Stimulated activated CD4-positive, alpha-beta T cell treated with anti-CD3 and anti-CD28 coated beads, Interleukin-2, amount 100 ng/mL, for 24 hours (primary cell): ENCODE results near the gene LRRC4C.

Experiments
- DNase-seq, 2 donors: peaks; one replicate each; pipeline ENCODE4 v3.0.0-alpha.2; 2020

The LRRC4C gene

DNA sequence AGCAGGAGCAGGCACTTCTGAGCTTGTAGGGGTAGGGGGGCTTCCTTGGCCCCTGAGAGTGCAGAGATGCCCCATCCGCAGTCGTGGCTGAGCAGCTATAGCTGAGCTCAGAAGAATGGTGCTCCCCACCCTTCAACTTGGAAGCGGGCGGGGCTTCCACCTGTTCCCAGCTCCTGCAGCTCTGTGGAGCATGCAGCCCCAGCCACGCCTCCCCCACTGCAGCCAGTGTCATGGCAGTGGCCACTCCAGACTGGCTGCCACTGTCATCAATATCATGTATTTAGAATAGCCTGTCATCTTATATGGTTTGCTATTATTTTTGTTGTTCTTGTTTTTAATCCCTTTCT, 213.1 kb downstream of the LRRC4C start:
- no peak for DNase-seq

DNA sequence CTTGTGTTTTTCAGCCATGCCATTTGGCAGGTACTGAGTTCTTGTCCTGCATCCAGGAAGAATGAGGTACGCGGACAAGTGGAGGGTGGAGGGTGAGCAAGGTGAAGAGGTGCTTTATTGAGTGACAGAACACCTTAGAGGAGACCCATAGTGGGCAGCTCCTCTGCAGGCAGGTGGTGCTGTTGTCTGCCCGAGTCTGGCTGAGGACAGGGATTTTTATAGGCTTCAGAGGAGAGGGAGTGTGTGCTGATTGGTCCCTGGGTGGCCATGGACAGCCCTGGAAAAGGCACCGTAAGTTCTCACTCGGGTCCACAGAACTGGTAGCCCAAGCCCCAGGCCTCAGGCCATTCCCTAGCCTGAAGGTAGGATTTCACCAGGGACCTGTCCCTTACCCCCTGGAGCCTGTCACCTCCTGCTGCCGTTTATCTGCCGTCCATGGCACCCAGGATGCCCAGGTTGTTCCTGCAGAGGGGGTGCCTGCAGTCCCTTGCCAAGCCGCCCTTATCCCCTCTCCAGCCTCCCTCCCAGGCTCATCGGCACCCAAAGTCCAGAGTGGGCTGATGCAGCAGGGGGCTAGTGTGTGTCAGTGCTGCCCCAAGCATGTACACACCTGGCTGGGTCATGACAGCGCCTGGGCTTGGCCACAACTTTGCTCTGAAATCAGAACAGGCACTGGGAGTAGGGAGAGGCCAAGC, 213.6 kb downstream of the LRRC4C start:
- DNase-seq = no peak

DNA sequence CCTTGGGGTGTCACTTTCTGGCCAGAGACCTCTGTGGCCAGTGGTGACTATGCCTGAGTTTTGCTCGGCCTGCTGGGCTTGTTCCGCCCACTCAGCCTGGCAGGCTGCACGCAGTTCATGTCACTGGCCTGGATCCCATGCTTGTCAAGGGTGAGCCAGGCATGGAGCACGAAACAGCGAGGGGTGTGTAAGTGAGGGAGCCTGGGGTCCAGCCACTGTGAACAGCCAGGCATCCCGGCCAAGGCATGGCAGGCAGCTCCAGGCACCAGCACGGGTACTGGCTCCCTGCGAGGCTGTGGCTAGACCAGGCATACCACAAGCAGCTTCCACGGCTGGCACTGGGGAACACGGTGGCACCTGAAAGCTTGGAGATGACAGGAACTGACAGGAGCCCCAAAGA, 214.3 kb downstream of the LRRC4C start:
- DNase-seq = no peak

DNA sequence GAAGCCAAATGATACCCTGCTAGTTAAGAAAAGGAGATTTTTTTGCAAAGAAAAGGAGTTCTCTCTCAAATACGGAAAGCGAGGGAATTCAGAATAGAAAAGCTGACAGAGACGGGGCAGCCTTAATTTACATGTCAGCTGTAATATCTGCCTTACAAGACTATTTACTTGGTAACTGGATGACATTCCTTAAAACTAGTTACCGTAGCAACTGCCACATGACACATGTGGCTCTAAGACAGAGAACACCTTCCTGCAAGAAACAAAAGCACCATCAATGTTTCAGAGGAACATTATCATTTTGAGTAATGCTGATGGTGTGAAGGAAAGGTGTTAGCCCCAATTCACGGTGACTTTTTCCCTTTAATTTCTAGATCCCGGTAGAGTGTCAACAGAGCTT, 222.1 kb downstream of the LRRC4C start:
- no peak for DNase-seq

DNA sequence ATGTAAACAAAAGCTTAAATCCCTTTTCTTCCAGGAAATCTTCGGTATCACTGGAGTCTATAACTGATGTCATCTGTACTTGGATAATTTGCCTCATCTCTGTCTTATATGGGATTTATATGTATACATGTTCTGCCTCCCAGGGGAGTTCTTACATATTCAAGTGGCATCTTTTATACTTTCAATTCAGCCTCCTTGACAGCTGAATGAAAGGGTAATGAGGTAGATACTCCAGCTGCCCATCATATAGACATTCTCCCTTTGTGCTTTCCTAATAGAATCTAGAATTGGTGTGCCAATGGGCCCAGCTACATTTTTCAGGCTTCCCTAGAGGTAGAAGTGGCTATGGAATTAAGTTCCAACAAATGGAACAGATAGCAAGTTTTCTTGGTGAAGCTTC, 223.8 kb downstream of the LRRC4C start:
- DNase-seq = no peak

DNA sequence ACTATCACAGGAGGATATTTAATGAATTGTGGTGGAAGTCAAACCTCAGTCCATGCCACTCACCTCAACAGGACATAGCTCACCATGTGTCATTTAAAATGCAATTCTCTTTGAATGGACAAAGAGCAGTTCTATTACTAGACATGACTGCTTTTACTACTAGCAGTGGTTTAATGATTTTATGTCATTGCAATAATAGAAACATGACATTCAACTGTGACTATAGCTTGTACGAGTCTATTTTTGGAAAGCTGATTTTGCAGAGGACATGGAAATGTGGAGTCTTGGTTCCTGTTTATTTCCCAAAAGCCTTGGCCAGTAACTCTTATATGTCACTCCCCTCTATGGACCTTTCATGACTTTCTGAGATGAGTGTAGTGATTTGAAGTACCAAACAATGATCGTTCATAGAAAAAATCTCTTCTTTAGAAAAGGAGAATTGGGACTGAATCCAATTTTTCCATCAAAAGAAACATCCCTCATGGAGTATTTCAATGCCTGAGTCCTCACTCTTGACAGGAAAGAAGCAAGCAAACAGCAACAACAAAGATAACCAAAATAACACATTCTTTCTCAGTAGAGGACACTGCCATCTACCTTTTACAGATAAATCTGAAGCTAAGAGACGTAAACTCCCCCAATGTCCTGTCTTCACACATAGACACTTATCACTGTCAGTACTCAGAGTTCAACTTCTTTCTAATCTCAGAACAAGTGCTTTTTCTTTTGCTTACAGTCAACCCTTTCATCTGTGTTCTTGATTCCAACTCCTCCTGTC, 233.4 kb downstream of the LRRC4C start:
- no peak for DNase-seq

DNA sequence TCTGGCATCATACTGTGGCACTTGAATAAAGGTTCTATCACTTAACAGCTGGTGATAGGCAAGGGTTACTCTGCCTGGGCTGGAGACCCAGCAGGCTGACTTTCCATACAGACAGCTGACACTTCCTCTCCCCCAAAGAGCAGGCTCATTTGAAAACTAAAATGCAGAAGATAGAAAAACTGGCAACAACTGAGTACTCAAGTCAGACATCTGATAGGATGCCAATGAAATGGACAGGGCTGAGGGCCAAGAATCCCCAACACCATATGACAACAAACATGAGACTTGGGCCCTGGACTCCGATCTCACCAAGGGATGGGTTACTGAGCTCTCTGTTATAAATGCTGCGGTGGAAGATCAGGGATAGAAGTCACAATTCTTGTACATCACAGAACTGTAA, 237.2 kb downstream of the LRRC4C start:
- no peak for DNase-seq

DNA sequence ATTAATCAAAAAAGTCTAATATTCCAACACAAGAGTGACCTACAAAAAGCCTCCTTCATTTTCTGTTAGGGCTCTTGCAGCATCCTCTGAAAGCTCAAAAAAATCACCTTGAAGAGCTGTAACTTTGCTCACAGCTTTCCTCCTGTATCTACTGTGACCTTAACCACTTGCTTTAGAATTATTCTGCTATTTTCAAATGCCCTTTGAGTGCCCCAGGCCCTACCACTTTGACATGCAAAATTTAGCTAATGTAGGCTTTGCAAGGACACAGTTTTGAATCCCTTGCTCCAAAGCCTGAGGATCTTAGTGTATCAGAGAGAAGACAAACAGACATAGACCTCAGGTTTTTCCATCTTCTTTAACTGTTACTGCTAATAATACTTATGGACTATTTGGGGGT, 253.1 kb downstream of the LRRC4C start:
- no peak for DNase-seq

DNA sequence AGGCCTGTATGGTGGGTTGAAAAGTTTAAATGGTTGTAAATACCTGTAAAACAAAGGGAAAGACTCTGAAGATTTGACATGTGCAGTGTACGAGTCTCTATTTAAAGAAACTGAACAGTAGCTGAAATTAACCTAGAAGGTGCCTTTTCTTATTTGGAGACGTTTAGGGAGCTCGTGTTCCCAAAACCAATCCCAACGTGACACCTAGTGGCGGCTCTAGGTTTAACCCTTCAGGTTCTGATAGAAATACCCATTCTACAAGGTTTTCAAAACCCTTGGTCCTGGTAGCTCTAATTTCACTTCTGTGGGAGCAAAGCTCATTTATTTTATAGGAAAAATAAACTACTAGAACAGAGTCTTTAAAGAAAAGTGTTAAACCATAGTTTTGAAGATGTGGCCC, 258.3 kb downstream of the LRRC4C start:
- peak in 1 of 2 donors; percentile 4 for DNase-seq

DNA sequence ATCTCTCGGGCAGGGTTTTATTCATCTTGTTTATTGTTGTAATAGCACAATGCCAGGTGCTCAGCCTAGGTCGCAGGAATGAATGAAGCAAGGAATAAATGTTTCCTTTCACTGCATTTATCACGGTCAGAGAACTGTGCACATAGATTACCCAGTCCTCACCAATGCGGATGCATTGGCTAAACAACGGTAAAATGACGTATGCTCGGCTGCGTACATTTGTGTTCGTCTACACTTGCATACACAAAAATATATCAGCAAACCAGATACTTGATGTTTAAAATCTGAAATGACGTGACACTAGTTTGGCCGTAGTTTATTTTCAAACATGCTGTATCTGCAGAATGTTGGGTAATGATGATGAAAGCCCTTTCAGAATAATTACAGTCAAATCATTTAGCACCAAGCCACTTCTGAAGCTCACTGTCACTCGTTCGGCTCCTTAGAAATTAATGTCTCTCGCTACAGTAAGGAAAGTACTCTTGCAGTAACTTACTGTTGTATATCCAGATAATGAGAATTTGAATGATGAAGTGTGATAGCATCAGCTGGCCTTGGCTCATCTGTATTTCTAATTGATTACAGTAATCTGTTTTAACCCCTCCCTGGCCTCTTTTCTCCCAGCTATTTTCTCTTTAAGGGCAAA, 268.9 kb downstream of the LRRC4C start:
- no peak for DNase-seq

DNA sequence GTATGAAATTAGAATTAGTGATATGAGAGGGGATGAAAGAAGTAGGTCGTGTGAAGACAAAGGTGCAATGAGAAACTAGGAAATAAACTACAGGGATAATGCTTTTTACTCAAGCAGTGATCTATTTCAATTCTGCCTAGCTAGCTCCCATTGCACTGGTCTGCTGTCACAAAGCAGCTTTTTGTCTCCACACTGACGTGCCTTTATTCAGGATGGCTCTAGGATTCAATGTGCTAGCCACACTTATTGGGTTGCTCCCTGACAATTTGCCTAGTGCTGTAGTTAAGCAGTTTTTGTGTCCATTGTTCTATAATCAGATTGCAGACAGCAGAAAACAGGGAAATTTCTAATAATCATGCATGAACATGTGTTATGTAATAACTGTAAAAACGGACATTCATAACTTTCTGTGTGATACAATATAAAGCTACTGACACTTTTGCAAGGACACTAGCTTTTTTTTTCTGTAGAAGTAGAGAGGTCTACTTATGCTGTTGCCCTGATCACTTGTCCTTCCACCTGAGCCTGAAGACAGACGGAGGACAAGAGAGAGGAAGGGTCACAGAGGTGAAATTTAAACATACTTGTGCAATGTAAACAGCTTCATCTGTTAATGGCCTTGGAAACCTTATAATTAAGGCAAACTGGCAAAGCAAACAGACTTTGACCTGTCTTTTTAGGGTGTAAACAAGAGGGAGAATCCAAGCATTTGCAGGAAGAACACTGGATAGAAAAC, 269.6 kb downstream of the LRRC4C start:
- DNase-seq = no peak

DNA sequence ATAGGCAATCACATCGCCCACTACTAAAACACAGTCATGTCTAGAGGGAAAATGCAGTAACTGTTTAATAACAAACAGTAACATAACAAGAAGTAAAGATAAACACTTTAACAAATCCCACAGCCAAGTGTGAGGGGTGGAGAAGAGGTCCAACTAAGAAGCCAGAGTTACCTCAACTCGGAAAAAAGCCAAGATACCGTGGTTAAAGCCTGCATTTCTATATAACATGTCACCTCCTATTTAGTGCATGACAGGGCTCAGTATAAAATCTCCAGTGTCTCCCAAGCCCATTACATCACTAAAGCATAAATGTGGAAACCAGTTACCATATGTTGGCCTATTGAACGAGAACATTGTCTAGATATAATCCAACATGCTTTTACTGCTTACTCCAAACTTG, 281.7 kb downstream of the LRRC4C start:
- DNase-seq = no peak

DNA sequence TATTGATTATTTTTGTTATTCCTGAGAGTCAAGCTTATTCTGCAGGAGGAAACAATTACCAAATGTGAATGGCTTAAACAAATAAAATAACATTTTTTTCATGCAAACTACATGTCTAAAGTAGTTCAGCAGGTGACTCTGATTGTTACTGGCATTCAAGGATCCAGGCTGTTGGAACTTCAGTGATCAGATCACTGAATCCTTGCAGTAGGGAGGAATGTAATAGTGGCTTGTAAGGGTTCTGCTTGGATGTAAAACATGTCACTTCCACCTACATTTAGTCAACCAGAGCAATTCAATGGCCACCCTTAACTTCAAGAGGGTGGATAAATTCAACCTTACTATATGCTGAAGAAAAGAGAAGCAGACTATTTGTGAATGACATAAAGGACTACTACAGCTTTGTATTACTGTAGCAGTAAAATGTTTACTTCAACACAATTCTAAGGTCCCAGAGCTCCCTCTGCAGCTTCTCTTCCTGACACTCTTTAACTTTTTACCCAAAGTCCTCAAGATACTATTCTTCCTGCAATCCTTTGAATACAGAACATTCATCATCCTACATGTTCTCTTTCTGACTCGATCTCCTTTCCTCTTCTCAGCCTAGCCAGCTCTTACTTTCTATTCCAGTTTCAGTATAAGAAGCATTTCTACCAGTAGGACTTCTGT, 284.0 kb downstream of the LRRC4C start:
- no peak for DNase-seq

DNA sequence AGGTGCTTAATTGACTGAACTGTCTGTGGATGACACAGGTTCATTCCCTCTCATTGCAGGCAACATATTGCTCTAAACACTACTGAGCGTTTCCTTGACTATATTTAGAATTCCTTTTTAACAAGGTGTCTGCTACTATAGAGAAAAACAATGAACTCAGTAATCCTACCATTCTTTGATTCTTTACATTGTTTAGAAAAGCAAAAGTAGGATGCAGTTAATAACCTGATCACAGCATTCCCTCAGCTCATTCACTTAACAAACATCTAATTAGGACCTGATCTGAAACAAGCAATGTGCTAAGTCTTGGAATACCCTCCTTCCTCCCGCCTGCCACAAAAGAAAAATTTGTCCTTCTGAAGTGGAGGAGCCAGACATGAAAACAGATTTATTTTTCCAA, 313.1 kb downstream of the LRRC4C start:
- DNase-seq = no peak

DNA sequence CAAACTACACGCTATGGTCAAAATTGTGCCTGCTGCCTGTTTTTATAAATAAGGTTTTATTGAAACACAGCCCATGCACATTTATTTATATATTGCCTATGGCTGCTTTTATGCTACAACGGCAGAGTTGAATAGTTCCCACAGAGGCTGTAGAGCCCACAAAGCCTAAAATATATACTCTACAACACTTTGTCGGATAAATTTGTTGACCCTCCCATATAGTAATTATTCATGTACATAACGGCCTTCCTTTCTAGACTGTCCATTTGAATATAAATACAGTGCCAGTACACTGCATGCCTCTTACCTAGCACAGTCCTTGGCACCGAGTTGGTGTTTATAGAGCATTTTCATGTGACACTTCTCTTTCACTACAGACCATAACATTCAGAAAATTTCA, 314.0 kb downstream of the LRRC4C start:
- no peak for DNase-seq

DNA sequence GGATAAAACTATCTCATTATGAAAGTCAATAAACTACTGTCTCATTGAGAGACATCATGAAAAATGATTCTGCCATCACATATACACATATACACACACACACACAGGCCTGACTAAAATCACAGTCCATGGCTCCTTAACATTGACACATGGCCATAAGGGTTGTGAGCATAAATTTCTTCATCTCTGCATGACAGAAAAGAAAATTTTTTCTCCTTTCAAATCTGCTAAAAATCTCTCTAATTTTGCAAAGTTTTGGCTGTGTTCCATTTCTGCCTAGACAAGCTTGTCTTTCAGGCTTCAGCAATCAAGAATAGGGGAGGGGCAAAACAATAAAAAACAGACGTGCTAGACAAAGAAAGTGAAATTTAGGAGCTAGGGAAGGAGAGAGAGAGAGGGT, 324.5 kb downstream of the LRRC4C start:
- no peak for DNase-seq

DNA sequence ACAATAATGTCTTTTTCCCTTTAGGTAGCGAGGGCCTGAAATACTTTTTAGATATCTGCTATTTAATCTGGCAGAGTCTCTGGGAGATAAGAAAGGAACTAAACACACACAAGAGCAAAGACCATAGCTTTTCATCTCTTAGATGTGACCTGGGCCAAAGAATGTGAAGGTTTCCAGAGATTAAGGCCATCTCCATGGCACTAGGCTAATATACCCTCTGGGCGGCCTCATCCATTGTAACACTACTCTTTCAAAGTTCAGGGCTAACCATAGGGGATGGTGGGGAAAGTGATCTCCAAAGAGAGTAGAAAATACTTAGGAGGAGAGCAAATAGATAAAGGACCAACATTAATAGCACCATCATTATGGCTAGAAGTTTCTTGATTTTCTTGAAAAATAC, 326.4 kb downstream of the LRRC4C start:
- no peak for DNase-seq

DNA sequence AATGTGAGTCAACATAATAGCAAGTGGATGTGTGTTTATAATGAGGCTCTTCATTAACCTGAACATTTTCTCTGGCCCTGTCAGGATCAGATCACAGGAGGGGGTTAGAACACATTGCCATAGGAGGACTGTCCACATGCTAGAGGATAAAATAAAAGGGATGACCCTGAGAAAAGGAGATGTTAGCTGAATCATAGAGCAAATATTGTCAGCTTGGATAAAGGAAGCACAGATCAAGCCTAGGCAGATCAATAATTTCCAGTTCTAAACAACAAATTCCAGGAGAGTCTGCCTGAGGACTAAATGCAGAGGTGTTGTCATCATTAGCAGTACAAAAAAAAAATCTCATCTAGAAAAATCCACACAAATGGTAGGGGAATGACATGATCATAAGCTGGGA, 337.9 kb downstream of the LRRC4C start:
- DNase-seq = no peak

DNA sequence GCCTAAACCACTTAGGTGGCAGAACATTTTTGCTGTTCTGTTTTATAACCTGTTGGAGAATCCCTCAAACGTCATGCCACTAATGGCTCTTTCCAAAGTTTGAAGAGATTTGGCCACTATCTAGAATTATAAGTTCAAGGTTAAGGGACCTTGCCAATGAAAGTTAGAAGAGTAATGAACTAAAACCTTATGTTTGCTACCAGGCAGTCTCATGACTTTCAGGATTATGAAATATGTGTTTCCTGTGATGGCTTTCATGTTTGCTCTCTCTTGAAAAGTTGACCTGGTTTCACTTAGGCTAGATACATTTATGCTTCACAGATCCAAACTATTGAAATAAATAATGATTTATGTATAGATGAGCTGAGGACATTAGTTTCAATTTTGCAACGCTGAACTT, 340.0 kb downstream of the LRRC4C start:
- no peak for DNase-seq

DNA sequence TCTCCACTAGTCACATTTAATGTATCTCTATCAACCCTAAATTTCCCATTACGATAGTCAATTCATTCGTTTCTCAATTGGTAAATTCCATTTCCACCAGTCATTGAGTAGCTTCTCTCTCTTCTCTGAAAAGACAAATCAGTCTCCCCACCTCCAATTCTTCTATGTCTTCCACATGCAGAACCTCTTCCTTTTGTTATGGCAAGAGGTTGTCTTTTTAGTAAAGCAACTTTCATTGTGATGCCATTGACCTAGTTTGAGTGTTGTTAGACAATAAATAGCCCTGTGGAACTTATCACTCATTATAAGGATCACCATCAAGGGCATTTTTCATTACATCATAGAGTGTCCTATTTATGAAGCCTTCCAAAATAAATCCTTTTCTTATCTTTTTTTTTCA, 340.9 kb downstream of the LRRC4C start:
- DNase-seq = no peak

DNA sequence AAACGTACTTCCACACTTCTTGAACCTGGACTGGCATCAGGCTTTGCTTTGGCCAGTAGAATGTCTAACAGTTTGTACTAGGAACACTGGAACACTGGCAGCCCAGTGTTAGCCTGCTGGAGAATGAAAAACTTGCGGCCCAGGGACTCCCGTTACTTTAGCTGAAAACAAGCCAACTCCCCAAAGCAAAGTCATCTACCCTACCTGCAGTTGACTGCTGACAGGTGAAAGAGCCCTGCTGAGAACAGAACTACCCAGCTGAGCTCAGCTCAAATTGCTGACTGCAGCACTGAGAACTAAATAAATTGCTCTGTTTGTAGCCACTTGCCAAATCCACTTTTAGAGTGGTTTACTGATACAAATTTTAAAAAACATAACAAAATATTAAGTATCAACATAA, 342.5 kb downstream of the LRRC4C start:
- no peak for DNase-seq

DNA sequence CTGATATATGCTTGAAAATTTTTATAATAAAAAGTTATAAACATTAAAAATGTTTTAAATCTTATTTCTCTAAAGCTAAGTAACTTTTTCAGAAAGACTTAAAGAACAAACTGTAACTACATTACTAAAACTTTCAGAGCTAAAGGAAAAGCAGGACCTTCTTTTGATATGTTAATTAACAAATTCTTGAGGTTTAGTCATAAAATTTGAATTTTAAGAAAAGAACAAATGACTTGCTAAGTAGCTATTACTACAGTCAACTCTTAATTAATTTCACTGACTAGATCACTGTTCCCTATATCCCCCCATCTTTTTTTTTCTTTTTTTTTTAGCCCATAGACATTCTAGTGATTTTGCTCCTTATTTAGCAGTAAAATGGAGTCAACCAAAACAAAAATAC, 344.4 kb downstream of the LRRC4C start:
- no peak for DNase-seq

DNA sequence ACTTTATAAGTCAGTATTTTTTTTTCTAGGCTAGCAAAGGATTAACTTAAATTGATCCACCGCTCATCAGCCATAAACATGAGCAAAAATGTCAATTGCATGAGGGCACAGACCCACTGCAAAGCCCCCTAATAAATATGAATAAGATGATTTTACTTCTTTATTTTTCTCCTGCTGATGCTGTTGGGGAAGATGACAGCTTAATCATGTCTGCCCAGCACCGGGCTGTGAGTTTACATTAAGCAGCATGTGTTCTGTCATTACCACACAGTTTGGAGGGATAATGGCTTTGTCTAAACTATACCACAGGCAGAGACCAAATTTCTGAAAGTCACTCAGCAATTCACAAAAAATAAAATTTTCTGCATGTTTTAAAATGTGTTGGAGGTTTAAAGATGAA, 346.3 kb downstream of the LRRC4C start:
- DNase-seq = no peak
